Ascending aorta (tissue), 2 donors: ENCODE measurements around the gene PRKCQ. TPM values are rescaled to one million over a fixed set of nuclear protein-coding genes. Genes with fewer than 3 reads are reported as not detected.
"Not testable (repeated sequence)": the region's sequence is repeated elsewhere in the genome, so short reads cannot be mapped to it uniquely, and the experiment has no call there.

Source experiments
- DNase-seq, 2 donors: peaks; one replicate each; pipeline ENCODE4 v3.0.0-alpha.2; 2019; ENCODE audit warnings: low spot score in 2 of 2
- H3K27ac ChIP-seq, 2 donors: fragments of 200-600 bp; sonication (generic); one replicate each; pipeline ENCODE4 v1.5.1; 2016 to 2017; ENCODE audit warnings: mild to moderate bottlenecking in 1 of 2
- H3K27me3 ChIP-seq: fragments of 200-600 bp; sonication (generic); one replicate; pipeline ENCODE4 v1.5.1; 2017
- H3K36me3 ChIP-seq, 2 donors: fragments of 200-600 bp; sonication (generic); one replicate each; pipeline ENCODE4 v1.5.1; 2016
- H3K4me1 ChIP-seq, 2 donors: fragments of 200-600 bp; sonication (generic); one replicate each; pipeline ENCODE4 v1.5.1; 2016 to 2017; ENCODE audit warnings: mild to moderate bottlenecking in 1 of 2
- H3K4me3 ChIP-seq, 2 donors: fragments of 200-600 bp; sonication (generic); one replicate each; pipeline ENCODE4 v1.5.1; 2016 to 2017; ENCODE audit warnings: mild to moderate bottlenecking in 1 of 2
- H3K9me3 ChIP-seq, 2 donors: fragments of 200-600 bp; sonication (generic); one replicate each; pipeline ENCODE4 v1.5.1; 2016
- intact Hi-C: fragments of 100-400 bp; cut with DNase I; formaldehyde crosslinking; loops from one replicate; pipeline ENCODE4 v1.15.1; 2023
- total RNA-seq: library from RNA; depleted of rRNA; stranded (reverse); fragments of >200 nt; gene quantifications from one replicate; pipeline ENCODE4 v1.1.0, GENCODE V29; 2016
- TF ChIP-seq, protein P1 (sequence below), 3 experiments: fragments of 200-600 bp in 2 of 3; fragments of 450-650 bp in 1 of 3; sonication (generic) in 2 of 3; IDR thresholded peaks; one replicate each; pipeline ENCODE4 v1.5.1; 2016 to 2019; ENCODE audit warnings: antibody characterized with exemption in 3 of 3, mild to moderate bottlenecking in 1 of 3, moderate library complexity in 1 of 3

PRKCQ gene
- total RNA-seq, 1 donor from 2014 or later = not detected

DNA sequence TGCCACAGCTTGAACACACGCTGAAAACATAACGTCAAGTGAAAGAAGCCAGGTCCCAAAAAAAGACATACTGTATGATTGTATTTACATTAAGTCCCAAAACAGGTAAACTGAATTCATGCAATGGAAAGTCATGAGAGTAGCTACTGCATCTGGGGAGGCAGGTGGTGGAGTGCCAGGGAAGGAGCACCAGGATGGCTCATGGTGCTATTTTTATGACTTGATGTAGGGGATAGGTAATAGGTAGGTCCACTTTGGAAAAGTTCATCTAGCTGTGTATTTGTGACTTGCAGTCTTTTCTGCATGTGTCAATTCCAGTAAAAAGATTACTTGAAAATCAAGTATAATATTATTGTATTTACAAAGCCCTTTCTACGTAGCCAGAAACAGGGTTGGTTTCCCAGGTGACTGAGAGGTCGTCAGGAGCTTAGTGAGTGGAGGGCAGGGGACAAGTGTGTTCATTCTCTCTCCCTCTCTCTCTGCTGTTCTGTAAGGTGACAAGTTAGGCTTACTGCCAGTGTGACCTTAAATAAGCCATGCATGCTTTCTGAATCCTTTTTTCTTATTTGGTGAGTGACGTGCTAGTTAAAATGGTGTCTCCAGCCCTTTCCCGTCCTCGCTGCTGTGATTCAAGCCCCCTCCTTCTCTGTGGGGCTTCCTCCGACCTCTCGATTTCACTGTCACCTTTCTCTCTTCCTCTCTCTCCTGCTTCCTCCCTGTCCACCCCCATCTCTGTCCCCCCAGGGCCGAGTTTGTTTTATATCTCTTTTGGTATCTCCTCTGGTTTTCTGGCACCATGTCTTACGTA is 9.4 kb upstream of the PRKCQ start:
- Histone ChIP-seq H3K4me3 (no peak overlapping the region), H3K36me3 (no peaks in the 10 kb centered on the region), H3K27ac (no peak overlapping the region), H3K9me3 (no peaks in the 10 kb centered on the region), H3K4me1 (no peaks in the 10 kb centered on the region), H3K27me3 (no peaks in the 10 kb centered on the region)
- no peak for DNase-seq
- intact Hi-C loops = no loop called here
- TF ChIP-seq, protein P1, sequence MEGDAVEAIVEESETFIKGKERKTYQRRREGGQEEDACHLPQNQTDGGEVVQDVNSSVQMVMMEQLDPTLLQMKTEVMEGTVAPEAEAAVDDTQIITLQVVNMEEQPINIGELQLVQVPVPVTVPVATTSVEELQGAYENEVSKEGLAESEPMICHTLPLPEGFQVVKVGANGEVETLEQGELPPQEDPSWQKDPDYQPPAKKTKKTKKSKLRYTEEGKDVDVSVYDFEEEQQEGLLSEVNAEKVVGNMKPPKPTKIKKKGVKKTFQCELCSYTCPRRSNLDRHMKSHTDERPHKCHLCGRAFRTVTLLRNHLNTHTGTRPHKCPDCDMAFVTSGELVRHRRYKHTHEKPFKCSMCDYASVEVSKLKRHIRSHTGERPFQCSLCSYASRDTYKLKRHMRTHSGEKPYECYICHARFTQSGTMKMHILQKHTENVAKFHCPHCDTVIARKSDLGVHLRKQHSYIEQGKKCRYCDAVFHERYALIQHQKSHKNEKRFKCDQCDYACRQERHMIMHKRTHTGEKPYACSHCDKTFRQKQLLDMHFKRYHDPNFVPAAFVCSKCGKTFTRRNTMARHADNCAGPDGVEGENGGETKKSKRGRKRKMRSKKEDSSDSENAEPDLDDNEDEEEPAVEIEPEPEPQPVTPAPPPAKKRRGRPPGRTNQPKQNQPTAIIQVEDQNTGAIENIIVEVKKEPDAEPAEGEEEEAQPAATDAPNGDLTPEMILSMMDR (IDR thresholded peaks at IDR 0.05) = no peak

DNA sequence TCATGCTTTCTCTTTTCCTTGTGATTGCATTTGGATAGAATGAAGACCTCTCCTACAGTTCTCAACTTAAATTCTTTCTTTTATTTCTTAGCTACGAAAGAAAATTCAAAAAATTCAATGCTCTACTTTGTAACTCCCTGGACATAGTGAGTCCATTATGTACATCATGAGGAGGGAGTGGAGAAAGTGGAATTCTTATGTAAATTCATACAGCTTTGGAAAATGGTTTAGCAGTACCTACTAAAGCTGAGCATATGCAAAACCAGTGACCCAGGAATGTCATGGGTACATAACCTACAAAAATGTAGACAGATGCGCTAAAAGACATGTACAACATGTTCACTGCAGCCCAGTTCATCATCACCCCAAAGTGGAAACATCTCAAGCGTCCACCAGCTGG is 8.8 kb upstream of the PRKCQ start:
- Histone ChIP-seq H3K27ac (no peak overlapping the region), H3K4me3 (no peak overlapping the region), H3K4me1 (no peaks in the 10 kb centered on the region), H3K9me3 (no peaks in the 10 kb centered on the region), H3K27me3 (no peaks in the 10 kb centered on the region), H3K36me3 (no peaks in the 10 kb centered on the region)
- no peak for DNase-seq
- intact Hi-C loops = no loop called here
- TF ChIP-seq, protein P1 (IDR thresholded peaks at IDR 0.05) = no peak

DNA sequence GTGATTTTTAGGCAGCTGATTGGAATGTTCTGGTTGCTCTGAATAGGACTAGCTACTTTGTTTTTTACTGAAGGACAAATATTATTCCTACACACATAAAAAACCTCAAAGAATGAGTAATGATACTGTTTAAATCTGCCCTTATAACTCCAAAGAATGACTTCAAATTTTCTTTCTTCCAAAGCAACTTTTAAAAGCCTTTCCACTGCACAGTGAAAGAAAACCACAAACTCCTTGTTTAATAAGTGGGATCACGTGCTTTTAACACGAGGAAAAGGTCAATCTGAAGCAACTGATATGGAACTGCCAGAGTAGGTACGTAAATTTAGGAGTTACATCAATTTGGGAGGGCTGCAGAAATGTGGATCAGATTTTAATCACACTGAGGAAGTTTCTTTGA is 8.0 kb upstream of the PRKCQ start:
- DNase-seq = no peak
- H3K27ac ChIP-seq = no peak overlapping the region
- no peaks in the 10 kb centered on the region for H3K9me3 ChIP-seq
- H3K36me3 ChIP-seq = no peaks in the 10 kb centered on the region
- intact Hi-C loops = no loop called here
- no peak overlapping the region for H3K4me3 ChIP-seq
- no peaks in the 10 kb centered on the region for H3K4me1 ChIP-seq
- TF ChIP-seq, protein P1 (IDR thresholded peaks at IDR 0.05) = no peak
- H3K27me3 ChIP-seq = no peaks in the 10 kb centered on the region

DNA sequence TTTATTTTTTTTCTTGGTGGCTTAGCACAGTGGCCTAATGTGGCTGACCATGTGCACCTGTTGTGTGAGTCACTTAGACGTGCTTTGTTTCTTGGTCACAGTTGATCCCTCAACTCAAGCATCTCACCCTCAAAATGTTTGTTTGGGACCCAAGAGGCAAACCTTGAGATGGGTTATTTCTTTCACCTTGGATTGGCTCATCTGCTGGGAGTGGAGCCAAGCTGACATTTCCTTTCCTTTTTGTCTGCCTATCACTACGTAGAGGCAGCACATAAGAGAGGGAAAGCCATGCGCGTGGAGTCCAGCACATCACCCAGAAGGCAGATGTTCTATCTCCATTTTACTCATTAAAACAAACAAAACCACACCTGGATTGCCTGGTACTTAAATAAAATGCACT is 6.4 kb upstream of the PRKCQ start:
- Histone ChIP-seq H3K4me1 (no peaks in the 10 kb centered on the region), H3K9me3 (no peaks in the 10 kb centered on the region), H3K36me3 (no peaks in the 10 kb centered on the region), H3K4me3 (no peak overlapping the region), H3K27ac (no peak overlapping the region), H3K27me3 (no peaks in the 10 kb centered on the region)
- intact Hi-C loops = no loop called here
- no peak for DNase-seq
- TF ChIP-seq, protein P1 (IDR thresholded peaks at IDR 0.05) = no peak

DNA sequence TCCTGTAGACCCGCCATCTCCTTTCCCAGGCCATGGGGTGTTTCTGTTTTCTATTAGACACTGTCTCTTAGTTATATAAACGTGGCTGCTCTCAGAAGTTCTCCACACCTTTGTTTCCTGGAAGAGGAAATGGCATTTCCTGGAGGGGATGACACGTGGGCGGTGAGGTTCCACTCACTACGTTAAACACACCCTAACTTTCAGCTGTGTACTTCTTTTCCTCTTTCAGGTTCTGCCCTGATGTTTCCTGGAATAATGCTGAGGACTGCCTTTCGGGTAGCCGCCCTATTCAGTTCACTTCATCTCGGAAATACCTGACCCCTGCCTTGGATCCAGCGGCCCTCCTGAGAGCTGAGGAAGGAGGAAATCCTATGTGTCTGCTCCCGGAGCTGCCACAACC is 3.4 kb upstream of the PRKCQ start:
- H3K36me3 ChIP-seq = no peaks in the 10 kb centered on the region
- no peaks in the 10 kb centered on the region for H3K9me3 ChIP-seq
- TF ChIP-seq, protein P1 (IDR thresholded peaks at IDR 0.05) = no peak
- H3K4me3 ChIP-seq = no peak overlapping the region
- no peaks in the 10 kb centered on the region for H3K27me3 ChIP-seq
- DNase-seq = no peak
- no peaks in the 10 kb centered on the region for H3K4me1 ChIP-seq
- H3K27ac ChIP-seq = no peak overlapping the region
- intact Hi-C loops = no loop called here

DNA sequence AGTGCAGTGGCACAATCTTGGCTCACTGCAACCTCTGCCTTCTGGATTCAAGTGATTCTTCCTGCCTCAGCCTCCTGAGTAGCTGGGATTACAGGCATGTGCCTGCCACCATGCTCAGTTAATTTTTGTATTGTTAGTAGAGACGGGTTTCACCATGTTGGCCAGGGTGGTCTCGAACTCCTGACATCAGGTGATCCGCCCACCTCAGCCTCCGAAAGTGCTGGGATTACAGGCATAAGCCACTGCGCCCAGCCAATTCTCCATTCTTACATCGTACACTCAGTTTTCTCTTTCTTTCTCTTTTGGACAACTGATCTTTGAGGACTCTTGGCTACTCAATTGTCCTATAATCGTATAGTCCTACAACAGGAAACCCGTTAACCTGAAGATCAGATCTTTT is 2.8 kb upstream of the PRKCQ start:
- H3K27me3 ChIP-seq, H3K36me3 ChIP-seq, H3K4me3 ChIP-seq, H3K4me1 ChIP-seq, intact Hi-C loops, DNase-seq, H3K9me3 ChIP-seq, H3K27ac ChIP-seq: not testable (repeated sequence)
